HG03039 (cell line): Measurements from ENCODE around the gene OSBPL1A.

Experiments used
- ATAC-seq: cut with Tn5 transposase; IDR thresholded peaks from one replicate; pipeline ENCODE4 v1.9.1; 2021; ENCODE audit warnings: mild to moderate bottlenecking, moderate library complexity; ENCODE audit not compliant: unreplicated experiment

OSBPL1A gene

DNA sequence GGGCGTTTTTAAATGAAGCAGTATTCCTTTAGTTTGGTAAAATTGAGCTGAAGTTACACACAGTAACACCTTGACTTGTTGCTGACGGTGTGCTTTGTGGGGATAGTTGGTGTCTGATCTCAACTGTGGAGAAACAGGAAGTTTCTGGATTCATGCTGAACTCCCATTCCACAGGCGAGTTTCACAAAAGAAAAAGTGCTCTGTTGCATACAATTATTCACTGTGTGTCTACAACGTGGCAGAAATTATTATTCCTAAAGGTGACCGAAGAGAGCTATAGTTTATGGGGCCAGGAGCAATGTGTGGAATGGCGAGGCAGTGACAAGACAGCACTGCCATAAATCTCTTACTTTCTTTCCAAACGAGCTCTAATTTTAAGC lies 259.2 kb downstream of the OSBPL1A start:
- ATAC-seq: no peak

DNA sequence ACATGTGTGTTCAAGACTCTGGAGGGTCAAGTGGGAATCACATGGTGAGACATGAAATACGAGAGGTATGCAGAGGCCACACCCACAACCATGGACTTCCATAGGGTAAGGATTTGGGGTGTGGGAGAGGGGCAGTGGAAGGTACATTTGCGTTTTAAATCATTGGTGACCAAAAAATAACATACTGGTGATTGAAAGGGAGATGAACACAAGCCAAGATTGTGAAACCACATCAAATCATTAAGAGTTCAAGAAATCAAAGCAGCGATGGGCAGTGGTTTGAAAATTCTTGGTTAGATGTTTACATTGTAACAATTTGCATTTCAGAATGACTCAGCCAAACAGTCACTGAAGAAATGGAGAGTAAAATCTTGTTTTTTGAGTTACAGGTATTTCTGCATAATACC lies 260.7 kb downstream of the OSBPL1A start:
- no peak for ATAC-seq

DNA sequence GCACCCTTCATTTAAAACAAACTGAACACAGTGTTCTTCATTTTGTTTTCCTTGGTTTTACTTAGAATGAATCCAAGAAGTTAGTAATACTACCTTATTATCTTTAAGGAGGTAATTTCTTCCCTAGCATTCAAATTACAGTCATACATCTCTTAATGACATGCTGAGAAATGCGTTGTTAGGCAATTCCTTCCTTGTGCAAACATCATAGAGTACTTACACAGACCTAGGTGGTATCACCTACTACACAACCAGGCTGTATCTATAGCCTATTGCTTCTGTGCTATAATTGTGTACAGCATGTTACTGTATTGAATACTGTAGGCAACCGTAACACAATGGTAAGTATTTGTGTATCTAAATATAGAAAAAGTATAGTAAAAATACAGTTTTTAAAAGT lies 267.1 kb downstream of the OSBPL1A start:
- no peak for ATAC-seq

DNA sequence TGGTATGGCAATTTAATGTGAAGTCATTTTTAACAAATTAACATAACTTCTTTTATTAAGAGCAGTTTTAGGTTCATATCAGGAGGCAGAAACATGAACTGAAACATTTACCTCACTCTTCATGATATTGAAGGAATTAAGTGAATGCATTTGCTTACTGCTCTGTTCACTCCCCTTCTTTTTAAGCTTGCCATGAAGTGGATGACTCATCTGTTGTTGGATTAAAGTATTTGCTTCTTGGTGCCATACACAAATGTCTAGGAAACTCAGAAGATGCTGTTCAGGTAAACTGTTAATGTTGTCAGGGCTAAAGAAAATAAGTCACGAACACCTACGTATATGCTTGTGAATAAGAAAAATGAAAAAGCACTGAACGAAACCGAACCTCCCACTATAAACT lies 268.9 kb downstream of the OSBPL1A start:
- ATAC-seq: no peak

DNA sequence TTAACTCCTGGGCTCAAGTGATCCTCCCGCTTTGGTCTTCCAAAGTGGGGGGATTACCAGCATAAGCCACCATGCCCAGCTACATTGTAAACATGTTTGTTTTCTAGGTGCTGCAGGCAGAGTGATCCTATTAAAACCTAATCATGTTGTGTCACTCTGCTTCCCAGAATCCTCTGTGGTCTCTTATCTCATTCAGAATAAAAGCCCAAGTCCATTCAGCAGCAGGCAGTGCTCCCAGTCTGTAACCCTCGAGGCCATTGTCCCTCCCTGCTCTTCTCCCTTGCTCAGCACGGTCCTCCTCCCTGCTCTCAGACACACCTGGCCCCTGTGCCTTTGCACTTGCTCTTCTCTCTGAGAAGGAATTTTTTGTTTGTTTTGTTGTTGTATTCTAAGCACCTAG lies 269.9 kb downstream of the OSBPL1A start:
- no peak for ATAC-seq

DNA sequence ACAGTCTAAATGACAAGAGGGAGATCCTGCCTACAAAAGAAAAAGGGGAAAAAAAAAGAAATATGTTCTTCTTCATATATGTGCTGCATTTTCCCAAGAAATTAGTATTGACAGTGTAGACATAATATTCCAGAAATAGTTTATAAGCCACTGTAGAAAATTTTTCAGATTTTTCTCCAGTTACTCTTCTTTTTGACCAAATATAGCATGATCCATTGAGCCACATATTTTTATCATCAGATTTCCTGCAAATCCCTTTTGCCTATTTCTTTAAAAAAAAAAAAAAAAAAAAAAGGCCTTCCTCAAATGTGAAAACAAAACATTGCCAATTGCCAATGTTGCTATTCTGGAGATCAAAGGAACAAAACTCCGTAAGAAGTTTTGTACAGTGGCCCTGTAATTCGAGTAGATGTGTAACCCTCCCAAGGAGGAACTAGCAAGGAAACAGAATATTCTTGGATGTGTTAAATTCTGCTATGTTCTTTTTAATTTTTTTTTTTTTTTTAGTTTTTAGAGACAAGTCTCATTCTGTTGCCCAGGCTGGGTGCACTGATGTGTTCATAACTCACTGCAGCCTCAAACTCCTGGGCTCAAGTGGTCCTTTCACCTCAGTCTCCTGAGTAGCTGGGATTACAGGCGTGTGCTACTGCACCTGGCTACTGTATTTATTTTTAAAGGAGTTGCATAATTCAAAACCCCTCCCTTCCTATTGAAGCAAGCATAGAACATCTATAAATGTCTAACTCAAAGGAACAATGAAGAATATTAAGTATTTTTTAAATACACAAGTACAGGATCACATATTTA lies 271.3 kb downstream of the OSBPL1A start:
- no peak for ATAC-seq

DNA sequence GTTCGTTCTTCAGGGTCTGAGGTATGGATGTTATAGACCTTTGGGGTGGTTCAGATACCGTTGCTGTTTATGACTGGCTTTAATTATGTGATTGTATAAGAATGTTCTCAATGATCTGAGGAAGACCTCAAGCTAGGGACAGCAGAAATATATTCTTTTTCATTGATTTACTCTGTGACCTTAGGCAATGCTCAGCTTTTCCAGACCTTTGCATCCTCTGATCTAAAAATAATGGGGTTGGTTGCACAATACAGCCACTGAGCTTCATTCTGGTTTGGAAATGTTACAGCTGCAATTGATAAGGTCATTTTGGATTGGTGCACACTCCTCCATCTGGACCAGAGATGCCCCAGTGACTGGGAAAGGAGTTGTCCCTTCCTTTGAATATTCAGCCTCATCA lies 276.0 kb downstream of the OSBPL1A start:
- no peak for ATAC-seq

DNA sequence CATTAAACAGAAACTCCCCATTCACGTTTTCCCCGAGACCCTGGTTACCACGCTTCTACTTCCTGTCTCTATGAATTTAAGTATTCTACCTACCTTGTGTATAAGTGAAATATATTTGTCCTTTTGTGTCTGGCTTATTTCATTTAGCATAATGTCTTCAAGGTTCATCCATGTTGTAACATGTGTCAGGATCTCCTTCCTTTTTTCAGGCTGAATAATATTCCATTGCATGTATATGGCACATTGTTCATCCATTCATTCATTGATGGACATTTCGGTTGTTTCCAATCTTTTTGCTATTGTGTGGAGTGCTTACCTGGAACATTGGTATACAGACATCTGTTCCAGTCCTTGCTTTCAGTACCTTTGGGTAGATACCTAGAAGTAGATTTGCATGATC lies 276.9 kb downstream of the OSBPL1A start:
- no peak for ATAC-seq

DNA sequence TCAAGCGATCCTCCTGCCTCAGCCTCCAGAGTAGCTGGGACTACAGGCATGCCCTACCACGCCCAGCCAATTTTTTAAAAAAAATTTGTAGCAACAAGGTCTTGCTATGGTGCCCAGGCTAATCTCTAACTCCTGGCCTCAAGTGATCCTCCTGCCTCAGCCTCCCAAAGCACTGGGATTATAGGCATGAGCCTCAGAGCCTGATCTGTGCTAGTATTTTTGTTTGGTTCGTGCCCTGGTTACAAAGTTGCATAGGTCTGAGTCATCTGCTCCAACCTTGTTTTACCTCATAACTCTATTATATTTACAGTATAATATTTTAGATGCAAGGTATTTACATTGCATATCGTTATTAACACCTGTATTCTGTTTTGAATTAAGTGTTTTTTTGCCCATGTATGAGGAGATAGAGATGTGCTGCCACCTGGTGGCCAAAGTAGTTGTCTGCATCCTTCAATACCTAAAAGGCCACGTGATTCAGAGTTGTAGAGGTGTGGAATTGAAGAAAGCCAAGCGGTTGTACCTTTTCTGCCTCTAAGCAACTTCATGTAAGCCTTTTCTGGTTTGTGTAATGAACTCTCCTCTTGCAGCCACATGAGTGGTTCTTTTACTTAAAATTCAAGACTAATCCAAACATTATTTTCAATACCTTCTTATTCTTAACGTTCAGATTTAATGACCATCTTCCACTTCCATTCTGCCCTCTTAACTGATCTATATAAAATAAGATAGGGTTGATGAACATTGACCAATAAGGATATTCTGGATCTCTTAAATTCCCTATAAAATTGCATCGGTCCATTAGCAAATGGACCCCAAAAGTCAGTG lies 278.7 kb downstream of the OSBPL1A start:
- no peak for ATAC-seq

DNA sequence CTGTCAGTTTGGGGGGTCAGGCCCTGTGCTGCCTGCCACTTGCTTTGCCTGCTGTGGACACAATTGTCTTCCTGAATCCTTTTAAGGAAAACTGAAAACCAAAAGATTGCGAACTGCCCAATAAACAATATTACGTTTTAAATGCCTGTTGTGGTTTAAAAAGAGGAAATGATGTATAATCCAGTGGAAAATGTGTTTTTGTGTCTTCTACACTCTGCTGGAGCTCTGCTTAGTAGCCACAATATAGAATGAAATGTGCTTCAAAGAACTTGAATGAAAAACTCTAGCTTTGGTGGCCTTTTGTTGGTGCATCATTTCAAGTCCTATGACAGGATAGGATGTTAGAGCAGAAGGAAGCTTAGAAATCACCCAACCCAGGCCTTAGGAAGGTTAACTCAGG lies 282.0 kb downstream of the OSBPL1A start:
- ATAC-seq: no peak

DNA sequence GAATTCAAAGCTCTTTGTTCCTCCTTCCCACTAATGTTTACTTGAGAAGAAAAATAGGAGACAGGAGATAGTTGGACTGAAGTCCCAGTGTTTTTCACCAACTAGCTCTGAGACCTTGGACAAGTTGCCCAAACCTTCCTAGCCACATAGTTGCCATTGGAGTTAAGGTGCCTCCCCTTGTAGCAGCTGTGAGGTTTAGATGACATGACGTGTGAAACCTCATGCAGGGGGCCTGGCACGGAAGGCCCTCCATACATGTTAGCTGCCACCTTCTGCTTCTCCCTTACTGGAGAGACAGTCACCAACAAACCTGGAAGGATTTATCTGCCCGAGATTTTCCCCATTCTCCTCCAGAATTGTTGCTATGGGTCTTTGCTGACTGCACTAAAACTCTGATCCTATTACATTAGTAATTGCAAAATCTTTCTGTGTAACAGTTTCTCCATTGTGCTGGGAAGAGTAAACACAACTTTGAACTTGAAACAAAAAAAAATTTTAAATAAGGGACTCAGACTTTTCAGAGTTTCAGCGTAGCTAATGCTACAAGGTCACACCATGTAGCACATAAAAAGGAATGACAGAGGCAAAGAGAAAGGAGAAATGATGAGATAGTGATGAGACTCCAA lies 282.6 kb downstream of the OSBPL1A start:
- no peak for ATAC-seq

DNA sequence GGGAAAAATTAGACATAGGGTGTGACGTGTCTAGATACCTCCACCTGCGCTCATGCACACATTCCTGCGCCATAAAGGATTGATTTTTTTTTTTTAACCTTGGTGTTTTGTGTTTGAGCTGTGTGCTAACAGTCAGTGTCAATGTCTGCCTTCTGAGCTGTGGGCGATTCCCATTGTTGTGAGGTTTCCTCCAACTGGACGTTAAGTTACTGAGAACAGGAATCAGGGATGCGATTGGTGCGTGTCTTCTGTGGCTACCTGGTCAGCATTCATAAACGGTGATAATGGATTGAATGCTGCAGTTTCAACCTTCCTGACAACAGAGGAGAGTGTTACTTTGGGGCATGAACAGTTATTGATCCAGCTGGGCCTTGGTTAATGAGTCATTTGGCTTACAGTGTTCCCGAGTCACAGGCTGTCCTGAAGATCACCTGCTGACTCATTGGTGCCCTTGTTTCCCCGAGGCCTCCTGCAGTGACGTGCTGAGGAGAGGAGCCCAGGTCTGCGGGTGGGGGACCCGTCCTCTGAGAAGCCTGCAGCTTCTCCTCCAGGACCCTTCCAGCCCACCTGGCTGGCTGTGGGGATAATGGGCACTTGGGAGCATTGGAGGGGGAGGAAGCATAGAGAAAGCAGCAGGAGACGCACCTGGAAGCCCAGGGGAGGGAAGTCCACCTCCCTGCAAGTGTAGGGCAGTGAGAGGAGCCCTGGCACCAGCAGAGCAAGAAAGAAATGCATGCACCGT lies 284.6 kb downstream of the OSBPL1A start:
- no peak for ATAC-seq

DNA sequence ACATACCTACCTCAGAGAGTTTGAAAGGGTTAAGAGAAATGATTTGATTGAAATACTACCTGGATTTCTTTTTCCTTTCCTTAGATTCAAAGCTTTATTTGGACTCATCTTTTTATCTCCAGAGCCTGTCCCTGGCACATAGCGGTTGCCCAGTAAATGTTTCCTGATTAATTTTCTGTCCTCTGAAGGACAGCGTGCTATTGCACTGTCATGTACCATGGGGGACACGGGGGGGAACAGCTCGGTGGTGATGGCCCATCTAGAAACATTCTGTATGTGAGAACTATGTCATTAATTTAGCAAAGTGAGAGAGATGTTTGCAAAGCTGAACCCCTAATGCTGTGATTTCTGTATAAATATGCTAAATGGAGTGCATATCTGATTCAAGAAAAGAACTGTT lies 285.2 kb downstream of the OSBPL1A start:
- ATAC-seq: no peak
